Astrocyte (in vitro differentiated cells and primary cell): ENCODE measurements around the gene INPP5F. TPM values are rescaled to one million over a fixed set of nuclear protein-coding genes. Genes with fewer than 3 reads are reported as not detected.
A peak's percentile ranks its signal among the peaks of the same experiment; 100 is the strongest.

Experiments
- DNase-seq: peaks from one replicate; pipeline ENCODE4 v3.0.0-alpha.2; 2010; ENCODE audit warnings: low read depth
- FAIRE-seq: peaks from 2 replicates; lab custom pipeline; 2011; peaks lifted over from hg19 to GRCh38; lab: Jason Lieb, UNC
- H2AFZ ChIP-seq: 2 replicates; pipeline ENCODE4 v1.6.0; 2012; ENCODE audit warnings: low read depth, low read length, inconsistent platforms
- H3K27ac ChIP-seq: 2 replicates; pipeline ENCODE4 v1.5.1; 2011; ENCODE audit warnings: low read depth, low read length, inconsistent platforms
- H3K27me3 ChIP-seq: 2 replicates; pipeline ENCODE4 v1.6.0; 2011; ENCODE audit warnings: low read length, inconsistent platforms; ENCODE audit not compliant: insufficient read depth
- H3K36me3 ChIP-seq: 2 replicates; pipeline ENCODE4 v1.5.1; 2011; ENCODE audit warnings: low read length, inconsistent platforms; ENCODE audit not compliant: insufficient read depth
- H3K4me1 ChIP-seq: 2 replicates; pipeline ENCODE4 v1.5.1; 2011; ENCODE audit warnings: low read length, inconsistent platforms; ENCODE audit not compliant: insufficient read depth
- H3K4me2 ChIP-seq: 2 replicates; pipeline ENCODE4 v1.6.0; 2012; ENCODE audit warnings: low read length, inconsistent platforms
- H3K4me3 ChIP-seq: 2 replicates; pipeline ENCODE4 v1.5.1; 2011; ENCODE audit warnings: low read depth, mild to moderate bottlenecking, low read length, inconsistent platforms; ENCODE audit not compliant: insufficient read depth
- H3K79me2 ChIP-seq: 2 replicates; pipeline ENCODE4 v1.6.0; 2012; ENCODE audit warnings: mild to moderate bottlenecking, low read length, inconsistent platforms; ENCODE audit not compliant: insufficient read depth
- H3K9ac ChIP-seq: 2 replicates; pipeline ENCODE4 v1.6.0; 2012; ENCODE audit warnings: mild to moderate bottlenecking, low read length, inconsistent platforms
- H3K9me3 ChIP-seq: 2 replicates; pipeline ENCODE4 v1.5.1; 2012; ENCODE audit warnings: low read depth, mild to moderate bottlenecking, low read length, inconsistent platforms; ENCODE audit not compliant: insufficient read depth
- H4K20me1 ChIP-seq: 2 replicates; pipeline ENCODE4 v1.6.0; 2012; ENCODE audit warnings: low read length, inconsistent platforms; ENCODE audit not compliant: insufficient read depth
- H3K27ac Mint-ChIP-seq: one replicate; pipeline ENCODE4 v1.8.0; 2021; ENCODE audit warnings: mild to moderate bottlenecking, mixed read lengths; ENCODE audit not compliant: unreplicated experiment
- H3K27me3 Mint-ChIP-seq: one replicate; pipeline ENCODE4 v1.8.0; 2021; ENCODE audit warnings: low read depth, mixed read lengths; ENCODE audit not compliant: unreplicated experiment
- H3K36me3 Mint-ChIP-seq: one replicate; pipeline ENCODE4 v1.8.0; 2021; ENCODE audit warnings: low read depth, mixed read lengths; ENCODE audit not compliant: unreplicated experiment
- H3K4me1 Mint-ChIP-seq: one replicate; pipeline ENCODE4 v1.8.0; 2021; ENCODE audit warnings: low read depth, mixed read lengths; ENCODE audit not compliant: unreplicated experiment
- H3K4me3 Mint-ChIP-seq: one replicate; pipeline ENCODE4 v1.8.0; 2021; ENCODE audit warnings: mild to moderate bottlenecking, moderate library complexity, mixed read lengths; ENCODE audit not compliant: unreplicated experiment
- H3K9me3 Mint-ChIP-seq: one replicate; pipeline ENCODE4 v1.8.0; 2021; ENCODE audit warnings: mild to moderate bottlenecking, mixed read lengths; ENCODE audit not compliant: unreplicated experiment
- CTCF ChIP-seq: IDR thresholded peaks from 2 replicates; pipeline ENCODE4 v1.5.1; 2011; ENCODE audit warnings: low read depth, mild to moderate bottlenecking, inconsistent platforms, low read length, moderate library complexity; ENCODE audit not compliant: insufficient read depth
- EZH2 ChIP-seq: IDR thresholded peaks from 2 replicates; pipeline ENCODE4 v1.6.1; 2012; ENCODE audit warnings: mild to moderate bottlenecking, low read length, inconsistent platforms; ENCODE audit not compliant: insufficient read depth
- total RNA-seq: library from RNA; stranded (reverse); gene quantifications from 2 replicates; pipeline ENCODE4 v1.2.1, GENCODE V29; 2021

INPP5F gene
- total RNA-seq, 1 donor from 2014 or later = 101 TPM

GRCh38 chr10:119755446-119755845 is 29.6 kb downstream of the INPP5F start:
- Histone ChIP-seq H3K4me2 (peak overlapping the region; percentile 16), H3K4me3 (no peak overlapping the region), H3K9ac (peak overlapping the region; percentile 9), H3K4me1 (peaks cover 11% of the 10 kb centered on the region), H3K27me3 (no peaks in the 10 kb centered on the region), H3K9me3 (no peaks in the 10 kb centered on the region), H3K79me2 (no peaks in the 10 kb centered on the region), H3K36me3 (no peaks in the 10 kb centered on the region), H3K27ac (no peak overlapping the region), H2AFZ (peak overlapping the region; percentile 4), H4K20me1 (no peaks in the 10 kb centered on the region)
- H3K4me3 Mint-ChIP-seq = no peak overlapping the region
- peaks cover 48% of the 10 kb centered on the region for H3K4me1 Mint-ChIP-seq
- no peaks in the 10 kb centered on the region for H3K9me3 Mint-ChIP-seq
- no peak for FAIRE-seq
- no peak for TF ChIP-seq EZH2
- no peak overlapping the region for H3K27ac Mint-ChIP-seq
- peak; percentile 62 for DNase-seq
- no peaks in the 10 kb centered on the region for H3K27me3 Mint-ChIP-seq
- peaks cover 7% of the 10 kb centered on the region for H3K36me3 Mint-ChIP-seq

GRCh38 chr10:119758448-119759195 is 32.8 kb downstream of the INPP5F start:
- peak overlapping the region; percentile 41 for H3K27ac Mint-ChIP-seq
- H3K4me2 ChIP-seq = no peak overlapping the region
- H4K20me1 ChIP-seq = no peaks in the 10 kb centered on the region
- DNase-seq (no peak), FAIRE-seq (no peak)
- no peaks in the 10 kb centered on the region for H3K9me3 Mint-ChIP-seq
- H3K36me3 ChIP-seq = no peaks in the 10 kb centered on the region
- no peak overlapping the region for H3K4me3 ChIP-seq
- H2AFZ ChIP-seq = no peak overlapping the region
- H3K9ac ChIP-seq = no peak overlapping the region
- TF ChIP-seq CTCF (no peak), EZH2 (no peak)
- peaks cover 7% of the 10 kb centered on the region for H3K36me3 Mint-ChIP-seq
- no peaks in the 10 kb centered on the region for H3K79me2 ChIP-seq
- no peaks in the 10 kb centered on the region for H3K27me3 Mint-ChIP-seq
- no peak overlapping the region for H3K27ac ChIP-seq
- peaks cover 59% of the 10 kb centered on the region for H3K4me1 Mint-ChIP-seq
- peaks cover 22% of the 10 kb centered on the region for H3K4me1 ChIP-seq
- no peaks in the 10 kb centered on the region for H3K9me3 ChIP-seq
- H3K4me3 Mint-ChIP-seq = no peak overlapping the region
- no peaks in the 10 kb centered on the region for H3K27me3 ChIP-seq

GRCh38 chr10:119759832-119760231 is 34.0 kb downstream of the INPP5F start:
- TF ChIP-seq EZH2 (no peak), CTCF (no peak)
- no peaks in the 10 kb centered on the region for H3K9me3 ChIP-seq
- no peaks in the 10 kb centered on the region for H3K79me2 ChIP-seq
- H3K4me1 Mint-ChIP-seq = peaks cover 51% of the 10 kb centered on the region
- no peak overlapping the region for H2AFZ ChIP-seq
- no peak overlapping the region for H3K27ac ChIP-seq
- H3K27ac Mint-ChIP-seq = peak overlapping the region; percentile 96
- H3K9ac ChIP-seq = no peak overlapping the region
- no peak overlapping the region for H3K4me3 ChIP-seq
- no peaks in the 10 kb centered on the region for H3K27me3 ChIP-seq
- no peak overlapping the region for H3K4me3 Mint-ChIP-seq
- H3K27me3 Mint-ChIP-seq = no peaks in the 10 kb centered on the region
- H3K4me2 ChIP-seq = no peak overlapping the region
- no peaks in the 10 kb centered on the region for H3K9me3 Mint-ChIP-seq
- H3K36me3 Mint-ChIP-seq = peaks cover 7% of the 10 kb centered on the region
- DNase-seq (peak; percentile 81), FAIRE-seq (no peak)
- H4K20me1 ChIP-seq = no peaks in the 10 kb centered on the region
- H3K36me3 ChIP-seq = no peaks in the 10 kb centered on the region
- peaks cover 22% of the 10 kb centered on the region for H3K4me1 ChIP-seq
